Activated gamma-delta T cell treated with Interleukin-2 at 50 U/mL for 16 hours (primary cell): Measurements from ENCODE around the gene FKBP1B.
"Not testable (repeated sequence)": the region's sequence is repeated elsewhere in the genome, so short reads cannot be mapped to it uniquely, and the experiment has no call there.

Experiments used
- DNase-seq: peaks from one replicate; pipeline ENCODE4 v3.0.0-alpha.2; 2020

The FKBP1B gene

DNA sequence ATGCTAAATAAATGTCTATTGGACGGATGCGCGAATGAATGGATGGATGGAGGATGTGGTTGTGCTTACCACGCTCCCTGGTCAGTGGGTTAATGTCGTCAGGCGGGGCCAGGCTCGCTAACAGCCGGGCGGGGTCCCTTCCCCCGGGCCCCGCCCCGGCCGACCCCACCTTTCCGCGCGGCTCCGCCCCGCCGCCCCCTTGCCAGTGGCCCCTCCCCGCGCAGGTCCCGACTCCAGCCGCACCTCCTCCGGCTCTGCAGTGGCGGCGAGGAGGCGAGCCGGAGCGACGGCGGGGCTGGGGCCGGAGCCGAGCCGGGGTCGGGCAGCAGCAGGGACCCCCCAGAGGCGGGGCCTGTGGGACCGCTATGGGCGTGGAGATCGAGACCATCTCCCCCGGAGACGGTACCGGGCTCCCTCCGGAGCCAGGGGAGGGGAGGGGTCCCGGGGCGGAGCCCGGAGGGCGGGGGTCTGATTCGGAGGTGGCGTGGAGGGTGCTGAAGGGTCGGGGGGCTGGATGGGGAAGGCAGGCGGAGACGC is at the start of gene FKBP1B:
FKBP1B (plus strand) TSS at position 257 of the 537 bp plus-strand sequence; CDS start at position 366, 109 bp downstream.
- DNase-seq: peak; percentile 47

DNA sequence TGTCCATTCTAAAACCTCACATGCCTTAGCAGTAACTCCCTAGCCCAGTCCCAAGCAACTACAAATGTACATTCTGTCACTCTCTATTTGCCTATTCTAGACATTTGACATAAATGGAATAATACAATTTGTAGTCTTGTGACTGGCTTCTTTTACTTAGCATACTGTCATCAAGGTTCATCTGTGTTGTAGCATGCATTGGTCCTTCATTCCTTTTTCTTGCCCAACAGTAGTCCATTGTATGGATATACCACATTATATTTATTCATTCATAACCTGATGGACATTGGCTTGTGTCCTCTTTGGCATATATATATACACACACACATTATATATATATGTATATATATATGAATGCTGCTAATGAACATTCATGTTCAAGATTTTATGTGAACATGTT is 41.8 kb upstream of the FKBP1B start:
- no peak for DNase-seq

DNA sequence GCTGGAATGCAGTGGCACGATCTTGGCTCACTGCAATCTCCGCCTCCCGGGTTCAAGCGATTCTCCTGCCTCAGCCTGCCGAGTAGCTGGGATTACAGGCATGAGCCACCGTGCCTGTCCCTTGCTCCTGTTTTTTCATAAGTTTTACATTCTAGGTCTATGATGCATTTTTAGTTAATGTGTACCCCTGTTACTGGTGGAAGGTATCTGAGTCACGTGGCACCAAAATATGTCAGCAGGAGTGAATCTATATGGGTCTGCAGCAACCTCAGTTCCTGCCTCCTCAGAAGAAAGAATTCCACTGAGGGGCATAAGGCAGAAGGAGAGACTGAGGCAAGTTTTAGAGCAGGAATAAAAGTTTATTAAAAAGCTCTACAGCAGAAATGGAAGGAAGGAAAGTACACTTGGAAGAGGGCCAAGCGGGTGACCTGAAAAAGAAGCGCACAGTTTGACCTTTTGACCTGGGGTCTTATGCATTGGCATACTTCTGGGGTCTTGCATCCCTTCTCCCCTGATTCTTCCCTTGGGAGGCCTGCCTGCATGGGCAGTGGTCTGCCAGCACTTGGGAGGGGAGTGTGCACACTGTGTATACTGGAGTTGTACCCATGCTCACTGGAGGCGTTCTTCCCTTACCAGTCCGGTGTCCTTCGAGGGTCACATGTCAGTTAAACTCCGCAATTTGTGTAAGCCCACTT is 40.7 kb upstream of the FKBP1B start:
- no peak for DNase-seq

DNA sequence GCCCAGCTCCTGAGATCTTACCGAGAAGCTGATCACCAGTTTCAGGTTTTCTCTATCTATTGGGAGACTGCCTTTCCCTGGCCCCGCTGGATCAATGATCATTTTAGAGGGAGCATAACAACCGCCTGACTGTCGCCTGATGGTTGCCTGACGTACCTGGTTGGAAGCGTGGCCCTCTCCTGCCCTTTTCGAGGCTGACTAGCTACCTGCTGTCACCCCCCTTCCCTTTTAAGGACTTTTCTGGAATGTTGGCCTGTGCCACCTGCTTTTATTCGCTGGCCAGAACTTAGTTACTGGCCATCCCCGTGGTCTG is 40.2 kb upstream of the FKBP1B start:
- DNase-seq: no peak

DNA sequence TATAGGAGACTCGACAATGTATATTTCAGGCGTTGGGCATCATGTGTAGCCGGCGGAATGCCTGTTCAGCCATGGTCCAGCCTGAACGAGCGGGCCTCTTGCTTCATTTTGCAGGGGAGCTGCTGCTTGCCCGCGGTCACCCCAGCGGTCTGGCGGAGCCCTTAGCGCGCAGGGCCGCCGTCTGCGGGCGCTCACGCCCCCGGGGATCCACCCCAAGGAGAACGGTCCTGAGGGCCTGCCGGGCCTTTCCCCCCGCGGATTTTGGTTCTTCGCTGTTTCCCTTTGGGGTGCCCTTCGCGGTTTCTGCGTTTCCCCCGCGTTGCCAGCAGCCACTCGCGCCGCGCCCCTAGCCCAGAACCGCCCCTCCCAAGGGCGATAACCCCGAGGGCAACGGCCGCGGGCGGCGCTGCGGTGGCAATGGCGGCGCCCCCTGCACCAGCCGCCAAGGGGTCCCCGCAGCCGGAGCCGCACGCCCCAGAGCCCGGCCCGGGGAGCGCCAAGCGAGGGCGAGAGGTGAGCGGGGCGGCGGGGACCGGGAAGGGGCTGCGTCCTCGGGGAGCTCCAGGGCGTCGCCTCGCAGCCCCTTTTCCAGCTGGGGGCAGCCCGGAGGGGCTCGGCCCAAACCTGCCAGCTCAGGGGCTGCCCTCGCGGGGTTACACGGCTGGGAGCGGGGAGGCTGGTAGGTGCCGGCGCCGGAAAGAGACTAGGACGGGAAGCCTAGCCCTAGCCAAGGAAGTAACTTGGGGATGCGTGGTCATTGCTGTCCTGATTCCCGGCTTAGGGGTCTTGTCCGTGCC is 39.7 kb upstream of the FKBP1B start, which contains the start of gene MFSD2B:
MFSD2B (plus strand) TSS at position 406 of the 797 bp plus-strand sequence; CDS start at position 418, 12 bp downstream.
- no peak for DNase-seq

DNA sequence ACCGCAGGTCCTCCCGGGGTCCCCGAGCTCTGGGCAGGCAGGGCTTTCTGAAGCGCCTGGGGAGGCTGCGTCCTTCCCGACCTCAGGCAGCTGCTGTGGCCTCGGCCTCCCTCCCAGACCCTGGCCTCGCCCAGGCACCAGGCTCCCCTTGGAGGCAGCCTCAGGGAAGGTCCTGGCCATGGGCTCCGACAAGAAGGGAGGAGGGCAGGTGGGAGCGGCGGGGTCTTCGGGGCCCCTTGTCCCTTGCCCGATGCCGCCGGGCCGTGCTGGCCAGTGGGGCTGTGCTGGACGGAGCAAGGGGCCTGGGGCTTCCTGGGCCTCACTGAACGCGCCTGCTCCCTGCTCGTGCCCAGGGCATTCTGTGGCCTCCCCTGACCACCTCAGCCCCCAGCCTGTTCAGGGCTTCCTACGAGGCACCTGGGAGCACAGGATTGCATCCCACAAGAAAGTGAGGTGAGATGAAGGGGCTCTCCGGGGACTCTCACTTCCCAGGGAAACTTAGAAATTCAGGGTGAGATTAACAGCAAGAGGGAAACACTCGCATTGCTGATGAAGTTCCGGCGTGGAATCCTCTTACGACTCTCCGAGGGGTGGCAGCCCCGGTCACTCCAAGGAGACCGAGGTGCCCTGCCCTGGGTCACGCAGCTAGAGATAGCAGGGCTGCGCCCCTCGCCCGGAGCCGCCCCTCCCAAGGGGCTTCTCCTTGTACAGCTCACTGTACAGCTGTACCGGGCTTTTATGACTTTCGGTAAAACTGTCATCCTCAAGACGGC is 38.9 kb upstream of the FKBP1B start:
- no peak for DNase-seq

DNA sequence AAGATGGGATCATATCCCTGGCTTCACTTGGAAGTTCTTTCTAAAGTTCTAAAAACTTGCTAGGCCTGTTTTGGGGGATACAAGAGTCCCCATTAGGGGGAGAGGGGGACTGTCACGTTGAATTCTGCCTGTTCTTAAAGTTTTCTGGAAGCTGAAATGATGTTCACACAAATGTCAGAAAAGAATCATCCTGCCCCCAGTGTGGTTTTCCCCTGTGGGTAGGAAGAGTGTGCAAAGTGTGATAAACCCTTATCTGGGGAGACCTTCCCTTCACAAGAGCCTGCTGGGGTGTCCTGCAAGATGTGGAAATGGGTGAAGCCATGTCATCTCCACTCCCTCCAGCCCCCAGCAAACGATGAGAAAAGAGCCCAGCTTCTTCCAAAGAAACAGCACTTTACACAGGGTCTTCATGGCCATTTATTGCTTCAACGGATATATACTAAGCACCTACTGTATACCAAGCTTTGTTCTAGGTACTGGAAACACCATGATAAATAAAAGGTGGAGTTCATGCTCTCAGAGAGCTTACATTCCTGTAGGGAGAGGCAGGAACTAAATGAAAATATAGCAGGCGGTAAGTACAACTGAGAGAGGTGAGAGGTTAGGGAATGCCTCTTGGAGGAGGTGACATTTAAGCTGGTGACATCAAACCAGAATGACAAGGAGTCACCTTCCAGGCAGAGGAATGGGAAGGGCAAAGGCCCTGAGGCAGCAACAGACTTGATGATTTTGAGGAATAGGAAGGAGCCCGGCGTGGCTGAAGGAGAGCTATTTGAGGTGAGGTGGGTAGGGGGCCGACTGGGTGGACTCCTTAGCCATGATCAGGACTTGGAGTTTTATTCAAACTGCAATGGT is 38.1 kb upstream of the FKBP1B start:
- DNase-seq: no peak

DNA sequence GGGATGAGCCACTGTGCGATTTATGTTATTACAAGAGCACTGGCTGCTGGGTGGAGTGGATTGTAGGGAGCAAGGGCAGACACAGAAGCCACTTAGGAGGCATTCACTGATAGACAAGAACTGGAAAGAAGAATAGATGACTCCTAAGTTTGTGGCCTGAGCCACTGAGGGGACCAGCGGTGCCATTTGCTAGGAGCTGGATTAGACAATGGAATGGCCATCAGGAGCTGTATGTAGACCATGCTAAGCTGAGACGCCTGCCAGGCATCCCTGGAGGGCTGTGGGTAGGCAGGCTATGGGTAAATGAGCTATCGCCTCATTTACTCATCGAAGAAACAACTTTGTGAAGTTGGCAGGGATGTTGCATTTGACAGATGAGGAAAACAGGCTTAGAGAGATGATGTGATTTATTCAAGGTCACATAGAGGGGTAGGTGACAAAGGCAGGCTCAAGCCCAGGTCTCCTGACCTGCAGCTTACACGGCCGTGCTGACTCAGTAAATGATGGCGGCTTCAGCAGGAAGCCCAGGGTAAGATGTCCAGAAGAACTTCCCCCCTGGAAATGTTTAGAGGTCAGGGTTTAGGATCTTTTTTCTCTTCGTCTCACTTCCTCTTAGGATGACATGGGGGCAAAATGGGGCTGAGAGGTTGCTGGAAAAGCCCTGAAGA is 36.9 kb upstream of the FKBP1B start:
- DNase-seq: no peak

DNA sequence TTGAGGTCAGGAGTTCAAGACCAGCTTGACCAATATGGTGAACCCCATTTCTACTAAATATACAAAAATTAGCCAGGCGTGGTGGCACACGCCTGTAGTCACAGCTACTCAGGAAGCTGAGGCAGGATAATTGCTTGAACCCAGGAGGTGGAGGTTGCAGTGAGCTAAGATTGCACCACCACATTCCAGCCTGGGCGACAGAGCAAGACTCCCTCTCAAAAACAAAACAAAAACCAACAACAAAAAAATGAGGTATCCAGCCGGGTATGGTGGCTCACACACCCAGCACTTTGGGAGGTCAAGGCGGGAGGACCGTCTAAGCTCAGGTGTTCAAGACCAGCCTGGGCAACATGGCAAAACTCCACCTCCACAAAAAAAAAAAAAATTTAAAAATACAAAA is 34.6 kb upstream of the FKBP1B start:
- DNase-seq: not testable (repeated sequence)

DNA sequence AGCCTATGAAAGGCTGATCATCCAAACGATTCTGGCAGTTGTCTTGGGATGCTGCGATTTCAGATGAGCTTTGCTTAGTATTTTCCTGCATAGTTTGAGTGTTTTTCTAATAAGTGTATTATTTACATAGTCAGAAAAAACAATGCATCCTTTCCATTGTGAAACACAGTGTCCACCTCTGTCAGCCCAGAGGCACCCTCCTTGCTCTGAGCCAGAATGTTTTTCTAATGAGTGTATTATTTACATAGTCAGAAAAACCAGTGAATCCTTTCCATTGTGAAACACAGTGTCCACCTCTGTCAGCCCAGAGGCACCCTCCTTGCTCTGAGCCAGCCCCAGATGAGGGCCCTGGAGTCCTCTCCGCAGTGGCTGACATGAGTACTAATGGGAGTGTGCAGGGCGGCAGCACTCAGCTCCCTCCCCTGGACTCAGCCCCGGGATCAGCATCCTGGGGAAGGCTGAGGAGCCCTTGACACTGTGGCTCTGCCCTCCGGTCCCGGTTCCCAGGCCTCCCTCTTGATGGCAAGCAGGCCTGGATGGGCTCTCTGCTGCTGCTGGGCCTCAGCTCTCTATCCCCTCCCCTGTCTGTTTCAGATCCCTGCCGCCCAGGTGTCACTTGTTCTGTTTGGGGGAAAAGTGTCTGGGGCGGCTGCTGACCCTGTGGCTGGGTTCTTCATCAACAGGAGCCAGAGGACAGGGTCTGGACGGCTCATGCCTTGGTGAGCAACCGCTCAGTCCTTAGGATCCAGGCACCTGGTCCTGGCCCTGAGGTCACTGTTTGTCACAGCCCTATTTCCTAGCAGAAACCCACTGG is 33.8 kb upstream of the FKBP1B start:
- DNase-seq: no peak

DNA sequence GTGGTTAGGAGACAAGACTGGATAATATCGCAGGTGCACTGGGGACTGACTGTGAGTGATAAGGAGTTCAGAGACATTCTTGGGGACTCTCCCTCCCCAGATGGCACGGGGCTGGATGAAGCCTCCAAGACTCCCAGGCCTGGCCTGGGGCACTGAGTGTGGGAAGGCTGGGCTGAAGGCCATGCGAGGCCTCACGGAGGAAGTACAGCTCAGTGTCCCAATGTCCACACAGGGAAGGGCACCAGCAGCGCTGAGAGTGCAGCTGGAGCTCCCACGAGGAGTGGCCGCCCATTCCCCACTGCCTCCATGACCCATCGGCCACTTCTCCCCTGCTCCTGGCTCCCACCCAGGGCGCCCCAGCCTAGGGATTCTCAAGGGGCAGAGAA is 33.2 kb upstream of the FKBP1B start:
- DNase-seq: no peak

DNA sequence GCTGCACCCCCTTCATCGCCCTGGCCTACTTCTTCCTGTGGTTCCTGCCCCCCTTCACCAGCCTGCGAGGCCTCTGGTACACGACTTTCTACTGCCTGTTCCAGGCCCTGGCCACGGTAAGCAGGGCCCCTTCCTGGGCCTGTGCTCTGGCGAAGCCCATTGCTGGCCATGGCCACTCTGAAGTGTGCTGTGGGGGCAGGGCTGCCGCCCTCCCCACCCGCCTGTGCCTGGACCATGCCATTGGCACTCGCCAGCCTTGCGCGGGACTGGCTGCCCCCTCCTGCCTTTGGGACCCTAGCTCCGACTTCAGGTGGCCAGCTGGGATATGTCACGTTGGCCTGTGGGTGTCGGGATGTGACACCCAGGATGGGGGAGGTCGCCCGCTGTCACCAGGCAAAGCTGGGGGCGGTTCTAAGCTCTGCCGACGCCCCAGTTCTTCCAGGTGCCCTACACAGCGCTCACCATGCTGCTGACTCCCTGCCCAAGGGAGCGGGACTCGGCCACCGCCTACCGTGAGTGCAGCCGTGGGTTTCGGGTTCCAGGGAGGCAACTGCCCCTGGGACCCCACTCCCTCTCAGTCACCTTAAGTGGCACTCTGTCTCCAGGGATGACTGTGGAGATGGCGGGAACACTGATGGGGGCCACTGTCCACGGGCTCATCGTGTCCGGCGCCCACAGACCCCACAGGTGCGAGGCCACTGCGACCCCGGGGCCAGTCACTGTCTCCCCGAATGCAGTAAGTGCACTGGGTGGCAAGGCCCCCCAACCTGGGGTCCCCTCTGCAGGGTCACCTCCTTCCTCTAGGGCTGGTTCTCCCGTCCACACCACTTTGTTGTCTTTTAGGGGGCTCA is 32.5 kb upstream of the FKBP1B start:
- no peak for DNase-seq

DNA sequence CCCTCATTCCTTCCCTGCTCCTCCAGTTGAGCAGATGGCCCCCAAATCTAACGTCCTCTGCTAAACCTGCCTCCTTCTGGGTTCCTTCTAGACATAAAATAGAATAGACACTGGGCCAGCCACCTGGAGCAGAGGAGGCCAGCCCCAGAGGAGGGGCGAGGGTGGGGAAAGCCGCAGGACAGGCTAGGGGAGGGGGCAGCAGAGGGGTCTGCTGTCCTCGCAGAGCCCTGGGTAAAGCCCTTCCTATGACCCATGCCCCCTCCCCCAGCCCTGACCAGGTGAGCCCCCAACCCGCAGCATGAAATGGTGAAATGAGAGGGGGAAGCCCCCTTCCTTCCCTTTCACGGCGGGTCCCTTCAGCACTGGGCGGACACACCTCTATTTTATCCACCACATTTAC is 31.8 kb upstream of the FKBP1B start:
- no peak for DNase-seq

DNA sequence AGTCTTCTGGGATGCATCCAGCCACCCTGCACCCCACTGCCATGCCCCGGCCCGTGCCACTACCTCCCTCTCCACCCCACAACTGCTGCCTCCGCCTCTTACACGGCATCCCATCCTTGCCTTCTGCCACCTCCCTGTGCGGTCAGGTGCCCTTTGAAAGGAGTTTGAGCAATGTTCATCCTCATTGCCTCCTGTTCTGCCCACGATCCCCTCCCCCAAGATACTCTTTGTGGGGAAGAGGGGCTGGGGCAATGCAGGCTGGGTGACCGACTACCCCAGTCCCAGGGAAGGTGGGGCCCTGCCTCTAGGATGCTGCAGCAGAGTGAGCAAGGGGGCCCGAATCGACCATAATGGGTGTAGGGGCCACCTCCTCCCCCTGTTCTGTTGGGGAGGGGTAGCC is 31.3 kb upstream of the FKBP1B start:
- DNase-seq: no peak

DNA sequence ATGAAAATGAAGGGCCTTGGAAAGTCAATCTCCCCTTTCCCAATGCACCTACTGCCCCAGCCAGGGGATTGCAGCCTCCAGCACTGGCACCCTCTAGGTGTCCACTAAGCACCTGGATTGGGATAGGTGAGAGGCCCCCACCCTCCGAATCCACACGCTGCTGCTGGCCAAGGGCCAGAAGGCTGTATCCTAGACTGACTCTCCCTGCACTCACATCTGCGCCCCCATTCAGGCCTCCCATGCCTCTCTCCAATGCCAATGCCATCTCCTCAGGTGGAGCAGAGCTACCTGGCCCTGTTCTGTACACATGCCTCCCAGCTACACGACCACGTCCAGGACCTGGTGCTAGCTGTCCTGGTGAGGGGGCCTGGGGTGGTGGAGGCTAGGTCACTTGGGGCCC is 29.8 kb upstream of the FKBP1B start:
- DNase-seq: no peak

DNA sequence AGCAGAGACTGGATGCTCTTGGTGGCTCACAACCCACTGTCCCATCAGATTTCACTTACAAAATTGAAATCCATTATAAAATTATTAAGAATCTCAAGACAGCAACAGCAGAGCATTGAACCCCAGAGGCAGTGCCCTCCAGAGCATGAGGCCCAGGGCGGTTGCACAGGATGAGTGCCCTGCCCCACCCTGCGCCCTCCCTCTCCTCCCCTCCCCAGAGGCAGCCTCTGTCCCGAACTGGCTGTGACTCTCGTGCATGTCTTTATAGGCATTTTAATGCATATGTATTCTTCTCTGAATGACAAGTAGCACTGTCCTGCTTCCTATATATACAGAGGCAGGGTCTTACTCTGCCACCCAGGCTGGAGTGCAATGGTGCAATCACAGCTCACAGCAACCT is 29.3 kb upstream of the FKBP1B start:
- DNase-seq: no peak

DNA sequence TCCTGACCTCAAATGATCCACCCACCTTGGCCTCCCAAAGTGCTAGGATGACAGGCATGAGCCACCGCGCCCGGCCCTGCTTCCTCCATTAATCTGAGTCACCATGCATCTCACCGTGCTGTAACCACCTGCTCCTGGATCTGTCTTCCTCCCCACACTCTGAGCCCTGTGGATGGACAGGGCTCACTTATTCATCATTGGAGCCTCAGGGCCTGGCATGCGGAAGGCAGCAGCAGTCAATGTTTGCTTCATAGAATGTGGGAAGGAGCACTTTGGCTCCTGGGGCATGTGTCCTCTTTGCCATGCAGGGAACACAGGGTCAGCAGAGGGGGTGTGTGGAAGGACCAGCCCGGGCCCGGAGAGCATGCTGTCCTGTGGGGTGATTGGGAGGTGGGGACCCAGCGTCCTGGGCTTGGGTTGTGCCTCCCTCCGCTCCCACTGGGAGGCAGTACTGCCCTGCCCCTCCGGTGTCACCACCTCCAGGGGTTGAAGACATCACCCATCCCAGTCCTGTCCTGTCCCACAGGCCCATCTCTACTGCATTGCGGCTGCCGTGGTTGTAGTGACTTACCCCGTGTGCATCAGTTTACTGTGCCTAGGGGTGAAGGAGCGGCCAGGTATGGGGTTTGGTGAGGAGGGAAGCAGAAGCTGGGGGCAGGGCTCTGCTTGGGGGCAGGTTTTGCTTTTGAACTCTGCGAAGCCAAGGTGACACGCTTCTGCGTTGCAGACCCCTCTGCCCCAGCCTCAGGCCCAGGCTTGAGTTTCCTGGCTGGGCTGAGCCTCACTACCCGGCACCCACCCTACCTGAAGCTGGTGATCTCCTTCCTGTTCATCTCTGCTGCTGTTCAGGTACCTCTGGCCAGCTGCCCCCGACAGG is 28.2 kb upstream of the FKBP1B start:
- no peak for DNase-seq

DNA sequence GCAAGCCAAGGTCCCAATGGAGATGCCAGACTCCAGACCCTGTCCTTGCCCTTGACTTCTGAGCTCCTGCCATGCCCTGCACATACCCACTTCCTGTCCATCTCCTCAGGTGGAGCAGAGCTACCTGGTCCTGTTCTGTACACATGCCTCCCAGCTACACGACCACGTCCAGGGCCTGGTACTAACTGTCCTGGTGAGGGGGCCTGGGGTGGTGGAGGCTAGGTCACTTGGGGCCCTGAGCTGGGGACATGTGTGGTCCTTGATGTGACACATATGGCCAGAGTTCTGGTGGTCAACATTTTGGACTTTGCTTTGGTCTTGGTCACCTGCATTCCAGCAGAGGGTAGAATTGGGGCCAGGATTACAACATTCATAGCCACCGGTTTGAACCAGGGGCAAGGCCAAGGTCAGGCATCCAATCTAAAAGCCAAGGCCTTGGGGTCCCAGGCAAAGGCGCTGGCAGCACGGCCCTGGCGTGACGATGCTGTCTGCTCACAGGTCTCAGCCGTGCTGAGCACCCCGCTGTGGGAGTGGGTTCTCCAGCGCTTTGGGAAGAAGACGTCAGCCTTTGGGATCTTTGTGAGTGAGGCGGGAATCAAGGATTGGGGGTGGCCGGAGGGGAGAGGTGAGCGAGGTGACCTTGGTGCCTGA is 27.1 kb upstream of the FKBP1B start:
- no peak for DNase-seq
